MG63 (cell line): Measurements from ENCODE around the gene FAM43B. TPM values are rescaled to one million over a fixed set of nuclear protein-coding genes. Genes with fewer than 3 reads are reported as not detected.
A peak's percentile ranks its signal among the peaks of the same experiment; 100 is the strongest.

Experiments
- DNase-seq: peaks from one replicate; pipeline ENCODE4 v3.0.0-alpha.2; 2020
- H3K27me3 ChIP-seq: fragments of 250-450 bp; sonication (Bioruptor Pico); 2 replicates; pipeline ENCODE4 v1.5.1; 2020; ENCODE audit warnings: mild to moderate bottlenecking, moderate library complexity
- H3K36me3 ChIP-seq: fragments of 250-450 bp; sonication (Bioruptor Pico); 2 replicates; pipeline ENCODE4 v1.5.1; 2020; ENCODE audit warnings: mild to moderate bottlenecking, moderate library complexity
- H3K4me3 ChIP-seq: fragments of 250-450 bp; sonication (Bioruptor Pico); 2 replicates; pipeline ENCODE4 v1.5.1; 2020; ENCODE audit warnings: mild to moderate bottlenecking, moderate library complexity
- H3K9me3 ChIP-seq: fragments of 250-450 bp; sonication (Bioruptor Pico); 2 replicates; pipeline ENCODE4 v1.5.1; 2020; ENCODE audit warnings: mild to moderate bottlenecking, moderate library complexity
- total RNA-seq: library from RNA; depleted of rRNA; stranded (reverse); fragments of >200 nt; shearing (Covaris generic); gene quantifications from 2 replicates; pipeline ENCODE4 v1.2.3, GENCODE V29; 2014; ENCODE audit warnings: low replicate concordance

Gene FAM43B
- total RNA-seq, 1 experiment from 2014 or later, result not detected

- DNase-seq, result peak; percentile 24
- H3K4me3 ChIP-seq, result no peak overlapping the region
- H3K36me3 ChIP-seq, result no peaks in the 10 kb centered on the region
- H3K27me3 ChIP-seq, result no peaks in the 10 kb centered on the region
- H3K9me3 ChIP-seq, result peaks cover 3% of the 10 kb centered on the region; the same call in 1 of the 2 replicates
Measured at GRCh38 chr1:20575541-20576336, 23.4 kb downstream of the FAM43B start.

DNA sequence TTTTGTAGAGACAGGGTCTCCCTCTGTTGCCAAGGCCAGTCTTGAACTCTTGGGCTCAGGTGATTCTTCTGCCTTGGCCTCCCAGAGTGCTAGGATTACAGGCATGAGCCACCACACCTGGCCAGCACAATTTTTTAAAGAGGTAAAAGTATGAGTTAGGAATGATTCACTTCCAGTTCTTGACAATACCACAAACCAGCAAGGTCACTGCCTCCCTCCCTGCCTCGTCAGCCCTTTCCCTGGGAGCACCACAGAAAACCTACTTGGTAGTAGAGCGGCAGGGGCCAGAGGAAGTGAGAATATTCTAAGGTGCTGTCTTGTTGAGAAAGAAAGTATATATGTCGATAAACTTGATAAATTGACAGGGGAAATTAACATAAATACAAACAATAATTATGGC, 25.7 kb downstream of the FAM43B start:
- Histone ChIP-seq H3K36me3 (no peaks in the 10 kb centered on the region), H3K4me3 (no peak overlapping the region), H3K27me3 (no peaks in the 10 kb centered on the region), H3K9me3 (no peaks in the 10 kb centered on the region)
- no peak for DNase-seq

DNA sequence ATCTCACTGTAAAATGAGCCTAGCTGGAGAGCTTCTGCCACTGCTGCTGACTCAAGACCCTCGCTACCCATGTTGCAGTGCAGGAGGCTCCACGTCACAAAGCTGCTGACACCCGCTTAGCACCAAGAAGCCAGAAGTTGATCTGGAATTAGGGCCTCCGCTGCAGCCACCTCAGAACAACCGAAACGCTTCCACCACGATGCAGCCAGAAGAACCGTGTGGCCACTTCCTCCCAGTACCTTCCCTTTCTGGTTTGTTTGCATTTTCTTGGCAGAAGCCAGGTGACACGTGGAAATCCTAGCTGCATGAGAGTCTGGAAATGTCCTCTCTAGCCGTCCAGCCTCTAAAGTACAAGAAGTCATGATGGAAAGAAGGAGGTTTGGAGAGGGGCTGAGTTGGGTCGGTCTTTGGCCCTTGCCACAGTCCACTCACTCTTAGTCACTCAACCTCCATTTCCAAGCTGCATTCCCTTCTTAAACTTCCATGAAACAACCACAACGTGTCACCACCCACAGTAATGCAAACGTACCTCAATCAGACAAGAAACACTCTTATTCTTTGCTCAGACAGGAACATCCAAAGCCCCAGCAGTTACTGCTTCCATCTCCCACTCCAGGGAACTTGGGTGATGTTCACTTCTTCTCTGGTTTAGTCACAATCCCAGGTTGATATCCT, 26.5 kb downstream of the FAM43B start:
- H3K36me3 ChIP-seq, result no peaks in the 10 kb centered on the region
- no peaks in the 10 kb centered on the region for H3K9me3 ChIP-seq
- no peaks in the 10 kb centered on the region for H3K27me3 ChIP-seq
- peak; percentile 40 for DNase-seq
- H3K4me3 ChIP-seq, result no peak overlapping the region

DNA sequence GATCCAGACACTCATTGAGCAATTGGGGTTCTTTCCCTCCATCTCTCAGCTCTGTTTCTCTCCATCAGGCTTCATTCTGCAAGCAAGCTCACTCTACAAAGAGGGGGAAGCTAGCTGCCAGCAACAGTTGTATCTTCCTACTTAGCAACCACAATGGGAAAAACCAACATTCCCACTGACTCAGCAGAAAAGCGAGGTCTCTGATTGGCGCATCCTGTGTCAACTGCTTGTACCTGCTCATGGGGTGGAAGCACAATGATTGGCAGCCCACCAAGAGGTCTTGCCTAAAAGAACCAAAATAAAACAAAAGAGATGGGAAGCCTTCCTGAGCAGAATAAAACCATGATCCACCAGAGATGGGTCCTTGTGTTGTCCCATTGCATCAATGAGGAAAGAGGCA, 32.5 kb downstream of the FAM43B start:
- H3K4me3 ChIP-seq, result no peak overlapping the region
- H3K9me3 ChIP-seq, result no peaks in the 10 kb centered on the region
- DNase-seq, result no peak
- H3K27me3 ChIP-seq, result no peaks in the 10 kb centered on the region
- no peaks in the 10 kb centered on the region for H3K36me3 ChIP-seq

- H3K4me3 ChIP-seq, result no peak overlapping the region
- no peaks in the 10 kb centered on the region for H3K36me3 ChIP-seq
- no peaks in the 10 kb centered on the region for H3K27me3 ChIP-seq
- no peaks in the 10 kb centered on the region for H3K9me3 ChIP-seq
- DNase-seq, result peak; percentile 77
Measured at GRCh38 chr1:20586953-20587660, 34.7 kb downstream of the FAM43B start.

DNA sequence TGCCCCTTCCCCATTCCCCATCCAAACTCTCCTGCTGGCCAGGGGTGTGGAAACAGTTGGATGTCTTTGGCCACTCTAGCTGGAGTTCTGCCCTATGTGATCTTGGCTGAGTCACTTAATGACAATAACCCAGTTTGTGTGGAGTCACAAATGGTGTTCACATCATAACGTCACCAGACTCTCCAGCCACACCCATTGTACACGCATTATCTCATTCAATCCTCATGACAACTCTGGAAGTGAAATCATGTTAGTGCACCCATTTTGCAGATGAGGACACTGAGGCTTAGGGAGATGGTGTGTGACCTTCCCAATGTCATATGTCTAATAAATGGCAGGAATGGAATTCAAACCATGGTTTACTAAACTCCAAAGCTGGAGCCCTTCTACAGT, 35.3 kb downstream of the FAM43B start:
- no peaks in the 10 kb centered on the region for H3K27me3 ChIP-seq
- DNase-seq, result peak; percentile 49
- H3K4me3 ChIP-seq, result no peak overlapping the region
- no peaks in the 10 kb centered on the region for H3K9me3 ChIP-seq
- no peaks in the 10 kb centered on the region for H3K36me3 ChIP-seq

DNA sequence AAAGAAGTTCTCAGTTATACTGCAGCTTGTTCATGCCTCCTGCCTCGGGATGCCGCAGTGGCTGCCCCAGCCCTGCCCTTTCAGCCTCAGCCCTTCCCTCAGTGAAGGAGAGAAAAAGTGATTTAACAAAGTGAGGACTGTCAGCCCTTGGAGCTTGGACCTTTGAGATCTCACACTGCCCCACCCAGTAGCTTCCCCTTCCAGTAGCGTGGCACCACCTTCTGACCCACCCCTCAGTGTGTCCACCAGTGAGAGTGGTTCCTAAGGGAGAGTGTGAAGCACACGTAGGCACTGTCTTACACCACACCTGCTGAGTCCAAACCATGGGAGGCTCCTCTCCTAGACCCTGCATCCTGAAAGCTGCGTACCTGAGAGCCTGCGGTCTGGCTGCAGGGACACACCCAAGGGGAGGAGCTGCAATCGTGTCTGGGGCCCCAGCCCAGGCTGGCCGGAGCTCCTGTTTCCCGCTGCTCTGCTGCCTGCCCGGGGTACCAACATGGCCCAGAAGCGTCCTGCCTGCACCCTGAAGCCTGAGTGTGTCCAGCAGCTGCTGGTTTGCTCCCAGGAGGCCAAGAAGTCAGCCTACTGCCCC, 36.4 kb downstream of the FAM43B start, which contains the start of gene CDA:
Gene CDA (plus strand): TSS at position 464 of the 592 bp plus-strand sequence. CDS start 33 bp downstream, at position 497.
- Histone ChIP-seq H3K36me3 (no peaks in the 10 kb centered on the region), H3K9me3 (no peaks in the 10 kb centered on the region), H3K27me3 (no peaks in the 10 kb centered on the region), H3K4me3 (no peak within 1 kb of the TSS)
- no peak for DNase-seq

DNA sequence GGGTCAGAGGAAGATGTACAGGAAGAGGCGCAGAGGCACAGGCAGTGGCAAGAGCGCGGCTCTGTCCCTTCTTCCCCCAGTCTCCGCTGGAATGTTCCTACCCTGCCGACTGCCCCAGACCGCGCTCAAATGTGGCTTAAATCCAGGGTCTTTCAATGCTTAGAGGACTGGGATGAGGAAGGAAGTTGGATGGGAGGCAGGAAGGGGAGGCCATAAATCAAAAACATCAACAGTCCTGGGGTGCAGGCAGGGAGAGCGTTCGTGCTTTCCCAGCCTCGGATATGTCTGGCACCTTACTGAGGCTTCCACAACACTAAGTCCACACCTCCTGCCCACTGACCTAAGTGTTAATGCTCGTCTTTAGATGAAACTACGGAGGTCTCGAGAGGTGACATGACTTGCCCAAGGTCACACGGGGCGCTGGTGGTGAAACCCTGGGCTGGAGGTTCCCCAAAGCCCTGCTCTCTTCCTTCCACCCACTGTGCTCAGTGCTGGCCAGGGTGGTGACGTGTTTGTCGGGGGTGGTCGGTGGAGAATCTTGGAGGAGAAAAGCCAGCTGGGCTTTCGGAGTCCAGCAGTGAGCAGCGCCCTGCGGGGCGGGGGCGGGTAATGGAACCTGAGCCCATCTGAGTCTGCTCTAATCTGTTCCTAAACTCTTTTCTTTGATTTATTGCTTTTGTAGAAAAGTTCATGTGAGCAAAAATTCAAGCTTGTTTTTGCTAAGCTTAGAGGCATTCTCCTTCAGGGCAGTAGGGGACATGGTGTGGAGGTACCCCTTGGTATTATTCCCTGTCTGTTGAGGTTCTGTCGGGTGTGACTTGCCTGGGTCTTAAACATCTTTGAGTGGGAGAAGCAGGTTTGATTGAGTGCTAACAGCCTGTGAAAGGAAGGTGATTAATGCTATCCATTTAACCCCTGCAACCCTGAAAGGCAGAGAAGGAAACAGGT, 37.2 kb downstream of the FAM43B start:
- DNase-seq, result peak; percentile 14
- Histone ChIP-seq H3K4me3 (no peak overlapping the region), H3K27me3 (no peaks in the 10 kb centered on the region), H3K36me3 (no peaks in the 10 kb centered on the region), H3K9me3 (no peaks in the 10 kb centered on the region)

GRCh38 chr1:20590306-20590777, 38.0 kb downstream of the FAM43B start:
- Histone ChIP-seq H3K4me3 (no peak overlapping the region), H3K36me3 (no peaks in the 10 kb centered on the region), H3K9me3 (no peaks in the 10 kb centered on the region), H3K27me3 (no peaks in the 10 kb centered on the region)
- peak; percentile 12 for DNase-seq

- DNase-seq, result no peak
- no peaks in the 10 kb centered on the region for H3K27me3 ChIP-seq
- no peak overlapping the region for H3K4me3 ChIP-seq
- no peaks in the 10 kb centered on the region for H3K36me3 ChIP-seq
- no peaks in the 10 kb centered on the region for H3K9me3 ChIP-seq
Measured at GRCh38 chr1:20593756-20594155, 41.4 kb downstream of the FAM43B start.

DNA sequence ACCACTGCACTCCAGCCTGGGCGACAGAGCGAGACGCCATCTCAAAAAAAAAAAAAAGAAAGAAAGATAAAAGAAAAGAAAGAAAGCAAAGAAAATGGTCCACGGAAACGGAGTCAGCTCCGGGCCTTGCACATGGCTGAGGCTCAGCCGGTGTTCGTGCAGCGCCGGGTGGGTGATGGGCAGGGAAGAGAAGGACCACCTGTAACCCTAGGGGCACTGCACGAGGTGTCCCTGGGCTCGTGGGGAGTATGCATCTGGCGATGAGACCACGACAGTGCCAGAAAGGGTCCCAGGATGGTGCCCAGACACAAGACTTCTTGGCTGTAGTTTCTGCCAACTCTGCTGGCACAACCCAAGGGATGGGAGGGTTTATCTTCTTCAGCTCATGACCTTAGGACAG, 42.4 kb downstream of the FAM43B start:
- DNase-seq, result no peak

DNA sequence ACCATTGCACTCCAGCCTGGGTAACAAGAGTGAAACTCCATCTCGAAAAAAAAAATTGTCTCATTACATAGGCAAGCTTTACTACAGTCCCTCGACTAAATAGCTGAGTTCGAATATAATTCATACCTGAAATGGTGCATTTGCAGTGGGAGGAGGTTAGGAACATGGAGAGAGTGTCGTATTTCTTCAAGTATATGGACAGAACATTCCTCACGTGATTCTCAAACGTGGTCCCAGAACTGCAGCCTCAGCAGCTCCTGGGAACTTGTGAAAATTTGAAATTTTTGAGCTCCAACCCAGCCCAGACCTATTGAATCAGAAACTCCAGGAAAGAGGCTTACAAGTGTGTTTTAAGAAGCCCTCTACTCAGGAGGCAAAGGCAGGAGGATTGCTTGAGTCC, 43.7 kb downstream of the FAM43B start:
- H3K4me3 ChIP-seq, result no peak overlapping the region
- H3K9me3 ChIP-seq, result no peaks in the 10 kb centered on the region
- no peaks in the 10 kb centered on the region for H3K27me3 ChIP-seq
- H3K36me3 ChIP-seq, result no peaks in the 10 kb centered on the region
- DNase-seq, result no peak

More for the DNA sequence above, 42.4 kb downstream of the FAM43B start:
- H3K36me3 ChIP-seq, result no peaks in the 10 kb centered on the region
- H3K27me3 ChIP-seq, result no peaks in the 10 kb centered on the region
- H3K9me3 ChIP-seq, result no peaks in the 10 kb centered on the region
- H3K4me3 ChIP-seq, result no peak overlapping the region

GRCh38 chr1:20597650-20598049, 45.3 kb downstream of the FAM43B start:
- H3K27me3 ChIP-seq, result no peaks in the 10 kb centered on the region
- no peak overlapping the region for H3K4me3 ChIP-seq
- H3K9me3 ChIP-seq, result no peaks in the 10 kb centered on the region

GRCh38 chr1:20600156-20600555, 47.8 kb downstream of the FAM43B start:
- peak; percentile 52 for DNase-seq
- Histone ChIP-seq H3K4me3 (no peak overlapping the region), H3K36me3 (no peaks in the 10 kb centered on the region), H3K27me3 (no peaks in the 10 kb centered on the region), H3K9me3 (no peaks in the 10 kb centered on the region)

More at GRCh38 chr1:20597650-20598049, 45.3 kb downstream of the FAM43B start:
- no peaks in the 10 kb centered on the region for H3K36me3 ChIP-seq
- DNase-seq, result no peak

- no peaks in the 10 kb centered on the region for H3K9me3 ChIP-seq
- H3K36me3 ChIP-seq, result no peaks in the 10 kb centered on the region
- peak; percentile 37 for DNase-seq
- H3K4me3 ChIP-seq, result no peak overlapping the region
- H3K27me3 ChIP-seq, result no peaks in the 10 kb centered on the region
Measured at GRCh38 chr1:20601129-20601825, 48.9 kb downstream of the FAM43B start.
